GM12878 (cell line): ENCODE measurements around the gene MCCD1. TPM values are rescaled to one million over a fixed set of nuclear protein-coding genes. Genes with fewer than 3 reads are reported as not detected.
A peak's percentile ranks its signal among the peaks of the same experiment; 100 is the strongest.
"Not testable (repeated sequence)": the region's sequence is repeated elsewhere in the genome, so short reads cannot be mapped to it uniquely, and the experiment has no call there.

Source experiments
- ATAC-seq: fragments of 200-7000 bp; cut with Tn5 transposase; 3 replicates; pipeline ENCODE4 v1.9.1; 2020; ENCODE audit warnings: mild to moderate bottlenecking, moderate library complexity
- BruUV-seq: library from RNA; stranded (reverse); fragments of 400-500 nt; replicated peaks from 2 replicates; lab custom pipeline; 2021; lab: Mats Ljungman, UMichigan
- CTCF ChIA-PET: fragments of 300-600 bp; sonication (Branson Sonifier 250); formaldehyde crosslinking; extraction: SDS; loops from one replicate; lab custom pipeline; 2021; ENCODE audit warnings: inconsistent platforms; lab: Yijun Ruan, JAX
- POLR2A ChIA-PET: fragments of 350-600 bp; formaldehyde crosslinking; extraction: SDS; loops from one replicate; lab custom pipeline; 2021; ENCODE audit warnings: inconsistent platforms; lab: Charles Lee
- RAD21 ChIA-PET: fragments of 300-600 bp; sonication (Branson Sonifier 250); formaldehyde crosslinking; loops from one replicate; lab custom pipeline; 2023; ENCODE audit warnings: antibody characterized with exemption; ENCODE audit not compliant: unreplicated experiment; lab: Charles Lee
- SMC1A ChIA-PET: fragments of 300-600 bp; sonication (Branson Sonifier 250); formaldehyde crosslinking; loops from one replicate; lab custom pipeline; 2023; ENCODE audit not compliant: unreplicated experiment, uncharacterized antibody; lab: Charles Lee
- DNase-seq: peaks from one replicate; pipeline ENCODE4 v3.0.0-alpha.2; 2011; ENCODE audit warnings: low read depth, low spot score
- FAIRE-seq: peaks from 3 replicates; lab custom pipeline; 2011; peaks lifted over from hg19 to GRCh38; lab: Jason Lieb, UNC
- H2AFZ ChIP-seq: 2 replicates; pipeline ENCODE4 v1.6.0; 2011; ENCODE audit warnings: low read depth, low read length, control low read depth; ENCODE audit not compliant: control insufficient read depth
- H3K27ac ChIP-seq: 2 replicates; pipeline ENCODE4 v1.5.1; 2011; ENCODE audit warnings: control low read depth; ENCODE audit not compliant: control insufficient read depth, insufficient read depth
- H3K27me3 ChIP-seq, 2 experiments: replicated peaks in 1 of 2; 2 replicates each; pipeline versions ENCODE4 v1.6.0 to v1.6.1; 2011; ENCODE audit warnings: low read length in 1 of 2; ENCODE audit not compliant: control insufficient read depth in 2 of 2, insufficient read depth in 2 of 2
- H3K36me3 ChIP-seq, 2 experiments: 2 replicates each; pipeline ENCODE4 v1.5.1; 2011; ENCODE audit warnings: low read length in 1 of 2; ENCODE audit not compliant: control insufficient read depth in 2 of 2, insufficient read depth in 2 of 2
- H3K4me1 ChIP-seq: 2 replicates; pipeline ENCODE4 v1.6.1; 2011; ENCODE audit warnings: mild to moderate bottlenecking, low read length, moderate library complexity, mixed read lengths; ENCODE audit not compliant: control insufficient read depth, insufficient read depth
- H3K4me2 ChIP-seq: 2 replicates; pipeline ENCODE4 v1.6.0; 2011; ENCODE audit warnings: control low read depth; ENCODE audit not compliant: control insufficient read depth, insufficient read depth
- H3K4me3 ChIP-seq: fragments of 200-600 bp; sonication (generic); 2 replicates; pipeline ENCODE4 v1.5.1; 2016
- H3K79me2 ChIP-seq: 2 replicates; pipeline ENCODE4 v1.6.0; 2011; ENCODE audit warnings: low read length; ENCODE audit not compliant: control insufficient read depth, insufficient read depth
- H3K9ac ChIP-seq: 2 replicates; pipeline ENCODE4 v1.8.0; 2011; ENCODE audit warnings: low read length, control low read depth, mixed read lengths; ENCODE audit not compliant: control insufficient read depth, insufficient read depth
- H3K9me3 ChIP-seq: replicated peaks from 3 replicates; pipeline ENCODE4 v1.5.1; 2011; ENCODE audit warnings: mild to moderate bottlenecking, low read length; ENCODE audit not compliant: control insufficient read depth, insufficient read depth
- H4K20me1 ChIP-seq: 2 replicates; pipeline ENCODE4 v1.6.0; 2011; ENCODE audit not compliant: control insufficient read depth, insufficient read depth
- IRF5 ChIP-seq: fragments of 450-650 bp; IDR thresholded peaks from 2 replicates; pipeline ENCODE4 v1.6.1; 2017; ENCODE audit warnings: borderline replicate concordance
- MTA3 ChIP-seq: IDR thresholded peaks from 2 replicates; pipeline ENCODE4 v1.6.1; 2012; ENCODE audit warnings: low read length, inconsistent platforms, borderline replicate concordance
- RBBP5 ChIP-seq: fragments of 200-600 bp; sonication (generic); conservative IDR thresholded peaks from 2 replicates; pipeline ENCODE4 v1.6.1; 2016
- TCF12 ChIP-seq: IDR thresholded peaks from 2 replicates; pipeline ENCODE4 v1.6.1; 2011; ENCODE audit warnings: low read depth, mild to moderate bottlenecking, low read length
- ZBTB11 ChIP-seq: fragments of 450-650 bp; formaldehyde crosslinking; IDR thresholded peaks from 2 replicates; pipeline ENCODE4 v1.5.0; 2022; ENCODE audit warnings: mild to moderate bottlenecking, missing genetic modification characterization
- ZNF217 ChIP-seq: fragments of 450-650 bp; IDR thresholded peaks from 2 replicates; pipeline ENCODE4 v1.6.1; 2017; ENCODE audit warnings: antibody characterized with exemption, mild to moderate bottlenecking
- WGBS: methylation state at CpG from one replicate; pipeline ENCODE4 v1.1.6; 2016; ENCODE audit warnings: low lambda C conversion rate; ENCODE audit not compliant: insufficient replicate concordance, insufficient coverage; ENCODE audit errors: missing lambda C conversion rate; 5-methylcytosine and 5-hydroxymethylcytosine counted together
- in situ Hi-C: fragments of 300-500 bp; cut with MboI; formaldehyde crosslinking; loops from 9 replicates; pipeline ENCODE4 v1.14.3; 2018; ENCODE audit warnings: mixed read lengths
- intact Hi-C: fragments of 100-400 bp; cut with micrococcal nuclease; formaldehyde crosslinking; loops from one replicate; pipeline ENCODE4 v1.14.2; 2022; ENCODE audit not compliant: unreplicated experiment
- polyA plus RNA-seq, 11 experiments: library from polyadenylated mRNA; depleted of rRNA in 4 of 11; unstranded in 6 of 11; stranded (reverse) in 5 of 11; fragments of >200 nt; fragmentation: Nextera tagmentation in 4 of 11; fragmentation: Illumina TruSeq in 1 of 11; extraction: Ambion mirVana in 4 of 11; extraction: Trizol in 1 of 11; gene quantifications; 1 replicate in 1 of 11; 2 replicates in 10 of 11; pipeline versions ENCODE4 v1.2.1 to v1.2.3, GENCODE V29; 2011 to 2016; ENCODE audit warnings: inconsistent platforms in 2 of 11, missing spikeins in 2 of 11, low read depth in 1 of 11
- total RNA-seq, 4 experiments: library from RNA; depleted of rRNA in 3 of 4; stranded (reverse); fragments of >200 nt in 3 of 4; fragmentation: Illumina TruSeq in 1 of 4; extraction: Trizol in 1 of 4; gene quantifications; 2 replicates each; pipeline versions ENCODE4 v1.2.1 to v1.2.3, GENCODE V29; 2013 to 2021
- TF ChIP-seq, protein P1 (sequence below): IDR thresholded peaks from 2 replicates; pipeline ENCODE4 v1.6.1; 2012; ENCODE audit warnings: improper control_type of control experiment, low read depth, low read length; ENCODE audit not compliant: insufficient replicate concordance

MCCD1 gene
- total and polyA plus RNA-seq, 10 of the 15 experiments (the other 5 are each of a cell fraction or from before 2014, with no cell fraction given) = not detected

- SMC1A ChIA-PET, RAD21 ChIA-PET, POLR2A ChIA-PET, H3K9me3 ChIP-seq, H4K20me1 ChIP-seq, H2AFZ ChIP-seq, intact Hi-C loops, ATAC-seq, H3K4me3 ChIP-seq, H3K4me2 ChIP-seq, CTCF ChIA-PET, H3K4me1 ChIP-seq, H3K9ac ChIP-seq, H3K27me3 ChIP-seq, DNase-seq, H3K27ac ChIP-seq, FAIRE-seq, BruUV-seq, in situ Hi-C loops: not testable (repeated sequence)
- peaks cover 14% of the 10 kb centered on the region for H3K79me2 ChIP-seq
- 78% methylated on average over 2 of the region's 2 CpGs for WGBS
- H3K36me3 ChIP-seq = peaks cover 35 to 49% of the 10 kb centered on the region in 2 experiments
Measured at GRCh38 chr6:31509036-31509435, 19.7 kb upstream of the MCCD1 start.

GRCh38 chr6:31510007-31510406, 18.8 kb upstream of the MCCD1 start:
- H2AFZ ChIP-seq = no peak overlapping the region
- no peaks in the 10 kb centered on the region for H3K9me3 ChIP-seq
- DNase-seq (no peak), ATAC-seq (no peak), FAIRE-seq (no peak)
- SMC1A ChIA-PET = no interaction called here
- intact Hi-C loops (no loop called here), in situ Hi-C loops (no loop called here)
- H3K79me2 ChIP-seq = peaks cover 6% of the 10 kb centered on the region
- CTCF ChIA-PET = no interaction called here
- WGBS = 75% methylated on average over 4 of the region's 4 CpGs
- BruUV-seq = TSS peak; percentile 27
- POLR2A ChIA-PET = no interaction called here
- no peak overlapping the region for H3K4me3 ChIP-seq
- H3K4me2 ChIP-seq = no peak overlapping the region
- H3K27me3 ChIP-seq = no peaks in the 10 kb centered on the region
- RAD21 ChIA-PET = no interaction called here
- no peak overlapping the region for H3K9ac ChIP-seq
- H3K36me3 ChIP-seq = peaks cover 35 to 47% of the 10 kb centered on the region in 2 experiments
- H4K20me1 ChIP-seq = no peaks in the 10 kb centered on the region
- no peak overlapping the region for H3K27ac ChIP-seq
- no peaks in the 10 kb centered on the region for H3K4me1 ChIP-seq
- no peak for TF ChIP-seq IRF5
- TF ChIP-seq RBBP5 = no peak
- no peak for TF ChIP-seq ZNF217
- no peak for TF ChIP-seq ZBTB11 (CRISPR knock-in tag)
- TF ChIP-seq MTA3 = no peak
- no peak for TF ChIP-seq TCF12
- TF ChIP-seq, protein P1, sequence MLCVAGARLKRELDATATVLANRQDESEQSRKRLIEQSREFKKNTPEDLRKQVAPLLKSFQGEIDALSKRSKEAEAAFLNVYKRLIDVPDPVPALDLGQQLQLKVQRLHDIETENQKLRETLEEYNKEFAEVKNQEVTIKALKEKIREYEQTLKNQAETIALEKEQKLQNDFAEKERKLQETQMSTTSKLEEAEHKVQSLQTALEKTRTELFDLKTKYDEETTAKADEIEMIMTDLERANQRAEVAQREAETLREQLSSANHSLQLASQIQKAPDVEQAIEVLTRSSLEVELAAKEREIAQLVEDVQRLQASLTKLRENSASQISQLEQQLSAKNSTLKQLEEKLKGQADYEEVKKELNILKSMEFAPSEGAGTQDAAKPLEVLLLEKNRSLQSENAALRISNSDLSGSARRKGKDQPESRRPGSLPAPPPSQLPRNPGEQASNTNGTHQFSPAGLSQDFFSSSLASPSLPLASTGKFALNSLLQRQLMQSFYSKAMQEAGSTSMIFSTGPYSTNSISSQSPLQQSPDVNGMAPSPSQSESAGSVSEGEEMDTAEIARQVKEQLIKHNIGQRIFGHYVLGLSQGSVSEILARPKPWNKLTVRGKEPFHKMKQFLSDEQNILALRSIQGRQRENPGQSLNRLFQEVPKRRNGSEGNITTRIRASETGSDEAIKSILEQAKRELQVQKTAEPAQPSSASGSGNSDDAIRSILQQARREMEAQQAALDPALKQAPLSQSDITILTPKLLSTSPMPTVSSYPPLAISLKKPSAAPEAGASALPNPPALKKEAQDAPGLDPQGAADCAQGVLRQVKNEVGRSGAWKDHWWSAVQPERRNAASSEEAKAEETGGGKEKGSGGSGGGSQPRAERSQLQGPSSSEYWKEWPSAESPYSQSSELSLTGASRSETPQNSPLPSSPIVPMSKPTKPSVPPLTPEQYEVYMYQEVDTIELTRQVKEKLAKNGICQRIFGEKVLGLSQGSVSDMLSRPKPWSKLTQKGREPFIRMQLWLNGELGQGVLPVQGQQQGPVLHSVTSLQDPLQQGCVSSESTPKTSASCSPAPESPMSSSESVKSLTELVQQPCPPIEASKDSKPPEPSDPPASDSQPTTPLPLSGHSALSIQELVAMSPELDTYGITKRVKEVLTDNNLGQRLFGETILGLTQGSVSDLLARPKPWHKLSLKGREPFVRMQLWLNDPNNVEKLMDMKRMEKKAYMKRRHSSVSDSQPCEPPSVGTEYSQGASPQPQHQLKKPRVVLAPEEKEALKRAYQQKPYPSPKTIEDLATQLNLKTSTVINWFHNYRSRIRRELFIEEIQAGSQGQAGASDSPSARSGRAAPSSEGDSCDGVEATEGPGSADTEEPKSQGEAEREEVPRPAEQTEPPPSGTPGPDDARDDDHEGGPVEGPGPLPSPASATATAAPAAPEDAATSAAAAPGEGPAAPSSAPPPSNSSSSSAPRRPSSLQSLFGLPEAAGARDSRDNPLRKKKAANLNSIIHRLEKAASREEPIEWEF = no peak
